PC-3 (cell line): ENCODE data around the gene NUDT6.

ENCODE experiments used
- CTCF ChIP-seq: fragments of 300-600 bp; sonication (generic); conservative IDR thresholded peaks from 2 replicates; pipeline ENCODE4 v1.5.1; 2017; ENCODE audit warnings: antibody characterized with exemption, low read depth, mild to moderate bottlenecking, low read length
- EZH2phosphoT487 ChIP-seq: fragments of 300-600 bp; sonication (generic); IDR thresholded peaks from 2 replicates; pipeline ENCODE4 v1.6.1; 2018; ENCODE audit warnings: mild to moderate bottlenecking, antibody characterized with exemption, low read length, borderline replicate concordance

- TF ChIP-seq CTCF: no peak
- no peak for TF ChIP-seq EZH2phosphoT487
Measured at GRCh38 chr4:122946142-122946541, 23.7 kb upstream of the NUDT6 start.
